HepG2 (cell line): ENCODE measurements around the gene CADPS. TPM values are rescaled to one million over a fixed set of nuclear protein-coding genes. Genes with fewer than 3 reads are reported as not detected.
A peak's percentile ranks its signal among the peaks of the same experiment; 100 is the strongest.

Experiments used
- IRF2 ChIP-seq: IDR thresholded peaks from 2 replicates; pipeline ENCODE4 v1.6.1; 2018; ENCODE audit warnings: missing genetic modification reagents, missing compliant biosample characterization
- KLF9 ChIP-seq: IDR thresholded peaks from 2 replicates; pipeline ENCODE4 v1.6.1; 2016; ENCODE audit warnings: low read depth
- POGZ ChIP-seq: sonication (generic); formaldehyde crosslinking; IDR thresholded peaks from 2 replicates; pipeline ENCODE4 v1.4.0; 2020; ENCODE audit warnings: mild to moderate bottlenecking, missing genetic modification reagents
- SMAD1 ChIP-seq: sonication (generic); formaldehyde crosslinking; IDR thresholded peaks from 2 replicates; pipeline ENCODE4 v1.4.0; 2020; ENCODE audit warnings: missing genetic modification reagents, low read depth, mild to moderate bottlenecking, borderline replicate concordance
- STAG1 ChIP-seq: sonication (generic); formaldehyde crosslinking; IDR thresholded peaks from 2 replicates; pipeline ENCODE4 v1.4.0; 2020; ENCODE audit warnings: missing genetic modification reagents
- ZNF253 ChIP-seq: sonication (generic); formaldehyde crosslinking; IDR thresholded peaks from 2 replicates; pipeline ENCODE4 v1.8.0; 2022; ENCODE audit warnings: mild to moderate bottlenecking, missing genetic modification reagents, borderline replicate concordance
- ZNF382 ChIP-seq: sonication (generic); formaldehyde crosslinking; IDR thresholded peaks from 2 replicates; pipeline ENCODE4 v1.5.0; 2020; ENCODE audit warnings: missing genetic modification reagents, mild to moderate bottlenecking, borderline replicate concordance
- polyA plus RNA-seq, 8 experiments: library from polyadenylated mRNA; depleted of rRNA in 3 of 8; stranded (reverse) in 7 of 8; unstranded in 1 of 8; fragments of >200 nt; fragmentation: Illumina TruSeq in 4 of 8; extraction: Trizol in 4 of 8; gene quantifications; 2 replicates each; pipeline versions ENCODE4 v1.2.1 to v1.2.3, GENCODE V29; 2011 to 2016; ENCODE audit warnings: low read depth in 4 of 8, missing spikeins in 1 of 8, mixed read lengths in 1 of 8; ENCODE audit not compliant: insufficient read depth in 1 of 8
- total RNA-seq, 5 experiments: library from RNA; depleted of rRNA; stranded (reverse); fragments of >200 nt; fragmentation: Illumina TruSeq; extraction: Trizol; gene quantifications; 2 replicates each; pipeline ENCODE4 v1.2.3, GENCODE V29; 2016; ENCODE audit warnings: low read depth in 1 of 5
- TF ChIP-seq, protein P1 (sequence below), 2 experiments: fragments of 450-650 bp in 1 of 2; sonication (generic) in 1 of 2; formaldehyde crosslinking in 1 of 2; IDR thresholded peaks; 2 replicates each; pipeline versions ENCODE4 v1.6.1 to v1.8.0; 2016 to 2022; ENCODE audit warnings: antibody characterized with exemption in 1 of 2, mild to moderate bottlenecking in 1 of 2, missing genetic modification reagents in 1 of 2
- TF ChIP-seq, protein P2 (sequence below): sonication (generic); formaldehyde crosslinking; IDR thresholded peaks from 2 replicates; pipeline ENCODE4 v1.5.0; 2020; ENCODE audit warnings: mild to moderate bottlenecking, missing genetic modification reagents, moderate library complexity
- TF ChIP-seq, protein P3 (sequence below): sonication (generic); formaldehyde crosslinking; IDR thresholded peaks from 2 replicates; pipeline ENCODE4 v1.4.0; 2020; ENCODE audit warnings: mild to moderate bottlenecking, missing genetic modification reagents

The CADPS gene
- total and polyA plus RNA-seq, 2 of the 13 experiments (the other 11 are each of a cell fraction or from before 2014, with no cell fraction given): not detected

DNA sequence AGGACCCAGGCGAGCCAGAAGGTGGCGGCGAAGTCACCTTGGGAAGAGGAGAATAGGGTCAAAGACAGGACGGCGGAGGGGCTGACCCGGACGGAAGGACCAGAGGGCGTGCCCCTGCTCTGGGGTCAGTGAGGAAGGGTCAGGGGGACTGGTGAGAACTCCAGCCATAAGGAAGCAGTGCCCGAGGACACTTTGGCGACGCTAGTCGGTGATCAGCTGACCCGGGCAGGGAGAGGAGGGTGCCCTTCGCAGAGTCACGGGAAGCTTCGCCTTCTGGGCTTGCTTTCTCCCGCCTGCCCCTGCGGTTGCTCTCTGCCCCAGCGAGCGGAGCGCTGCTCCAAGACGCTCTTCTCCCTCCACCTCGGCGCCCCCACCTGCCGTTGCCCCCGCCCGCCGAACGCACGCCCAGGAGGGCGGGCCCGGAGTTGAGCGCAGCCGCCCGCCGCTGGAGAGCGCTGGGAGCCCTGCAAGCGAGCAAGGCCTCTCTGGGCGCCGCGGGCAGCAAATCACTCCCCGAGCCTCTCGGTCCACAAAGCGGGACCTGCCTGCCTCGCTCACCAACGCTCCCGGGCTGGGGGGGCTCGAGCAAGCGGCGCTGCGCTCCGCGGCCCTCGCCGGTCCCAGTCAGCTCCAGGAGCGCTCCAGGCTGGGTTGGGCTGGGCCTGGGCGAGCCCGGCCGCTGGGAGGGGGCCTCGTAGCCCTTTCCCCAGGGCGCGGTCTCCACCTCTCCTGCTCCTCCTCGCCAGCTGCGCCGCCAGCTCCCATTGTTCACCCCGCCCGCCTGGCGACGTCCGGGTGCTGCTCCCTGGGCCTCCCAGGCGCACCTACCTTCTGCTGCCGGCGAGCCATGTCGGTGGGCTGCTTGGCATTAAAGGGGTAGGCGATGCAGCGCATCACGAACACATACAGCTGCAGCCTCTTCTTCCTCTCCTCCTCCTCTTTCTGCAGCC lies 1.2 kb downstream of the CADPS start (continued):
- TF ChIP-seq, protein P1, sequence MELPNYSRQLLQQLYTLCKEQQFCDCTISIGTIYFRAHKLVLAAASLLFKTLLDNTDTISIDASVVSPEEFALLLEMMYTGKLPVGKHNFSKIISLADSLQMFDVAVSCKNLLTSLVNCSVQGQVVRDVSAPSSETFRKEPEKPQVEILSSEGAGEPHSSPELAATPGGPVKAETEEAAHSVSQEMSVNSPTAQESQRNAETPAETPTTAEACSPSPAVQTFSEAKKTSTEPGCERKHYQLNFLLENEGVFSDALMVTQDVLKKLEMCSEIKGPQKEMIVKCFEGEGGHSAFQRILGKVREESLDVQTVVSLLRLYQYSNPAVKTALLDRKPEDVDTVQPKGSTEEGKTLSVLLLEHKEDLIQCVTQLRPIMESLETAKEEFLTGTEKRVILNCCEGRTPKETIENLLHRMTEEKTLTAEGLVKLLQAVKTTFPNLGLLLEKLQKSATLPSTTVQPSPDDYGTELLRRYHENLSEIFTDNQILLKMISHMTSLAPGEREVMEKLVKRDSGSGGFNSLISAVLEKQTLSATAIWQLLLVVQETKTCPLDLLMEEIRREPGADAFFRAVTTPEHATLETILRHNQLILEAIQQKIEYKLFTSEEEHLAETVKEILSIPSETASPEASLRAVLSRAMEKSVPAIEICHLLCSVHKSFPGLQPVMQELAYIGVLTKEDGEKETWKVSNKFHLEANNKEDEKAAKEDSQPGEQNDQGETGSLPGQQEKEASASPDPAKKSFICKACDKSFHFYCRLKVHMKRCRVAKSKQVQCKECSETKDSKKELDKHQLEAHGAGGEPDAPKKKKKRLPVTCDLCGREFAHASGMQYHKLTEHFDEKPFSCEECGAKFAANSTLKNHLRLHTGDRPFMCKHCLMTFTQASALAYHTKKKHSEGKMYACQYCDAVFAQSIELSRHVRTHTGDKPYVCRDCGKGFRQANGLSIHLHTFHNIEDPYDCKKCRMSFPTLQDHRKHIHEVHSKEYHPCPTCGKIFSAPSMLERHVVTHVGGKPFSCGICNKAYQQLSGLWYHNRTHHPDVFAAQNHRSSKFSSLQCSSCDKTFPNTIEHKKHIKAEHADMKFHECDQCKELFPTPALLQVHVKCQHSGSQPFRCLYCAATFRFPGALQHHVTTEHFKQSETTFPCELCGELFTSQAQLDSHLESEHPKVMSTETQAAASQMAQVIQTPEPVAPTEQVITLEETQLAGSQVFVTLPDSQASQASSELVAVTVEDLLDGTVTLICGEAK (IDR thresholded peaks at IDR 0.05): no peak
- TF ChIP-seq, protein P1 (CRISPR knock-in tag; IDR thresholded peaks at IDR 0.05): no peak
- TF ChIP-seq KLF9 (CRISPR knock-in tag) (no peak), ZNF253 (CRISPR knock-in tag) (no peak), POGZ (CRISPR knock-in tag) (no peak), ZNF382 (CRISPR knock-in tag) (no peak), IRF2 (CRISPR knock-in tag) (no peak), SMAD1 (CRISPR knock-in tag) (no peak), STAG1 (CRISPR knock-in tag) (peak; percentile 36)
- TF ChIP-seq, protein P2, sequence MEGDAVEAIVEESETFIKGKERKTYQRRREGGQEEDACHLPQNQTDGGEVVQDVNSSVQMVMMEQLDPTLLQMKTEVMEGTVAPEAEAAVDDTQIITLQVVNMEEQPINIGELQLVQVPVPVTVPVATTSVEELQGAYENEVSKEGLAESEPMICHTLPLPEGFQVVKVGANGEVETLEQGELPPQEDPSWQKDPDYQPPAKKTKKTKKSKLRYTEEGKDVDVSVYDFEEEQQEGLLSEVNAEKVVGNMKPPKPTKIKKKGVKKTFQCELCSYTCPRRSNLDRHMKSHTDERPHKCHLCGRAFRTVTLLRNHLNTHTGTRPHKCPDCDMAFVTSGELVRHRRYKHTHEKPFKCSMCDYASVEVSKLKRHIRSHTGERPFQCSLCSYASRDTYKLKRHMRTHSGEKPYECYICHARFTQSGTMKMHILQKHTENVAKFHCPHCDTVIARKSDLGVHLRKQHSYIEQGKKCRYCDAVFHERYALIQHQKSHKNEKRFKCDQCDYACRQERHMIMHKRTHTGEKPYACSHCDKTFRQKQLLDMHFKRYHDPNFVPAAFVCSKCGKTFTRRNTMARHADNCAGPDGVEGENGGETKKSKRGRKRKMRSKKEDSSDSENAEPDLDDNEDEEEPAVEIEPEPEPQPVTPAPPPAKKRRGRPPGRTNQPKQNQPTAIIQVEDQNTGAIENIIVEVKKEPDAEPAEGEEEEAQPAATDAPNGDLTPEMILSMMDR: peak; percentile 51
- TF ChIP-seq, protein P3, sequence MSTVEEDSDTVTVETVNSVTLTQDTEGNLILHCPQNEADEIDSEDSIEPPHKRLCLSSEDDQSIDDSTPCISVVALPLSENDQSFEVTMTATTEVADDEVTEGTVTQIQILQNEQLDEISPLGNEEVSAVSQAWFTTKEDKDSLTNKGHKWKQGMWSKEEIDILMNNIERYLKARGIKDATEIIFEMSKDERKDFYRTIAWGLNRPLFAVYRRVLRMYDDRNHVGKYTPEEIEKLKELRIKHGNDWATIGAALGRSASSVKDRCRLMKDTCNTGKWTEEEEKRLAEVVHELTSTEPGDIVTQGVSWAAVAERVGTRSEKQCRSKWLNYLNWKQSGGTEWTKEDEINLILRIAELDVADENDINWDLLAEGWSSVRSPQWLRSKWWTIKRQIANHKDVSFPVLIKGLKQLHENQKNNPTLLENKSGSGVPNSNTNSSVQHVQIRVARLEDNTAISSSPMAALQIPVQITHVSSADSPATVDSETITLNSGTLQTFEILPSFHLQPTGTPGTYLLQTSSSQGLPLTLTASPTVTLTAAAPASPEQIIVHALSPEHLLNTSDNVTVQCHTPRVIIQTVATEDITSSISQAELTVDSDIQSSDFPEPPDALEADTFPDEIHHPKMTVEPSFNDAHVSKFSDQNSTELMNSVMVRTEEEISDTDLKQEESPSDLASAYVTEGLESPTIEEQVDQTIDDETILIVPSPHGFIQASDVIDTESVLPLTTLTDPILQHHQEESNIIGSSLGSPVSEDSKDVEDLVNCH: no peak
- TF ChIP-seq, all 625 proteins: peak for 2
